Ammon's horn (tissue), 1 donor: ENCODE data around the gene NTMT1.
"Not testable (repeated sequence)": the region's sequence is repeated elsewhere in the genome, so short reads cannot be mapped to it uniquely, and the experiment has no call there.

Source experiments
- DNase-seq: peaks from one replicate; pipeline ENCODE4 v3.0.0-alpha.2; 2016; ENCODE audit warnings: low spot score

NTMT1 gene

GRCh38 chr9:129615407-129616285 is 10.3 kb upstream of the NTMT1 start:
- no peak for DNase-seq

GRCh38 chr9:129617167-129617566 is 8.8 kb upstream of the NTMT1 start:
- DNase-seq, result no peak

GRCh38 chr9:129619787-129620668 is 5.9 kb upstream of the NTMT1 start:
- DNase-seq, result no peak

GRCh38 chr9:129620669-129621295 is 5.2 kb upstream of the NTMT1 start, which contains the start of gene C9orf50:
Gene C9orf50 (minus strand): TSS chr9:129621101. CDS start chr9:129620574, 527 bp downstream.
- no peak for DNase-seq

- DNase-seq, result no peak
These were observed 2.6 kb upstream of the NTMT1 start for GRCh38 chr9:129623331-129623730.

- DNase-seq, result no peak
These were observed 1.7 kb upstream of the NTMT1 start for GRCh38 chr9:129624168-129624759.

- DNase-seq, result no peak
These were observed 1.0 kb upstream of the NTMT1 start for GRCh38 chr9:129624947-129625346.

- DNase-seq, result no peak
These were observed 792 bp downstream of the NTMT1 start for GRCh38 chr9:129626625-129627284.

GRCh38 chr9:129627556-129628440 is 1.8 kb downstream of the NTMT1 start:
- DNase-seq, result no peak

- DNase-seq, result no peak
These were observed 2.7 kb downstream of the NTMT1 start for GRCh38 chr9:129628709-129629108.

- DNase-seq, result no peak
These were observed 3.4 kb downstream of the NTMT1 start for GRCh38 chr9:129629251-129629820.

GRCh38 chr9:129630967-129631673 is 5.2 kb downstream of the NTMT1 start:
- DNase-seq, result no peak

- no peak for DNase-seq
These were observed 5.7 kb downstream of the NTMT1 start for GRCh38 chr9:129631674-129632129.

GRCh38 chr9:129632460-129632859 is 6.5 kb downstream of the NTMT1 start:
- DNase-seq, result no peak

GRCh38 chr9:129633207-129633606 is 7.2 kb downstream of the NTMT1 start:
- DNase-seq, result no peak

- DNase-seq, result no peak
These were observed 7.9 kb downstream of the NTMT1 start for GRCh38 chr9:129633848-129634247.

- DNase-seq, result no peak
These were observed 9.4 kb downstream of the NTMT1 start for GRCh38 chr9:129635099-129636065.

GRCh38 chr9:129636343-129636742 is 10.4 kb downstream of the NTMT1 start:
- DNase-seq, result not testable (repeated sequence)
